Activated CD4-positive, alpha-beta T cell treated with anti-CD3 and anti-CD28 coated beads for 4 hours (primary cell): ENCODE measurements around the gene FOXC1.

ENCODE experiments used
- DNase-seq, 2 donors: peaks; one replicate each; pipeline ENCODE4 v3.0.0-alpha.2; 2020

FOXC1 gene

GRCh38 chr6:1609648-1610496, at the start of gene FOXC1:
Gene FOXC1, plus strand, starts transcription at chr6:1609915. Its CDS starts 531 bp downstream, at chr6:1610446.
- DNase-seq, result no peak

GRCh38 chr6:1560281-1561058, 49.2 kb upstream of the FOXC1 start:
- DNase-seq, result no peak

- DNase-seq, result no peak
These were observed 48.4 kb upstream of the FOXC1 start for GRCh38 chr6:1561355-1561754.

- DNase-seq, result no peak
These were observed 47.4 kb upstream of the FOXC1 start for GRCh38 chr6:1562171-1562955.

- DNase-seq, result no peak
These were observed 40.3 kb upstream of the FOXC1 start for GRCh38 chr6:1569377-1569776.

- no peak for DNase-seq
These were observed 38.9 kb upstream of the FOXC1 start for GRCh38 chr6:1570848-1571247.

- no peak for DNase-seq
These were observed 36.8 kb upstream of the FOXC1 start for GRCh38 chr6:1572892-1573291.

GRCh38 chr6:1574083-1574761, 35.5 kb upstream of the FOXC1 start:
- DNase-seq, result no peak

GRCh38 chr6:1574890-1575209, 34.9 kb upstream of the FOXC1 start:
- DNase-seq, result no peak

GRCh38 chr6:1575210-1576041, 34.3 kb upstream of the FOXC1 start:
- no peak for DNase-seq

- DNase-seq, result no peak
These were observed 33.5 kb upstream of the FOXC1 start for GRCh38 chr6:1576166-1576565.

GRCh38 chr6:1576711-1577110, 33.0 kb upstream of the FOXC1 start:
- no peak for DNase-seq

GRCh38 chr6:1577146-1577680, 32.5 kb upstream of the FOXC1 start:
- DNase-seq, result no peak

- no peak for DNase-seq
These were observed 31.6 kb upstream of the FOXC1 start for GRCh38 chr6:1577896-1578745.

GRCh38 chr6:1579096-1579495, 30.6 kb upstream of the FOXC1 start:
- no peak for DNase-seq

GRCh38 chr6:1580109-1580508, 29.6 kb upstream of the FOXC1 start:
- DNase-seq, result no peak

- no peak for DNase-seq
These were observed 29.1 kb upstream of the FOXC1 start for GRCh38 chr6:1580585-1580984.

GRCh38 chr6:1581120-1581991, 28.4 kb upstream of the FOXC1 start:
- no peak for DNase-seq

GRCh38 chr6:1584146-1584545, 25.6 kb upstream of the FOXC1 start:
- DNase-seq, result no peak
